BLaER1 (cell line): ENCODE results near the gene SLC8A3.

ENCODE experiments used
- H3K27ac ChIP-seq: shearing (Covaris generic); formaldehyde crosslinking; 2 replicates; pipeline ENCODE4 v1.8.1; 2022
- H3K27me3 ChIP-seq: shearing (Covaris generic); formaldehyde crosslinking; 2 replicates; pipeline ENCODE4 v1.8.1; 2022
- H3K36me3 ChIP-seq: shearing (Covaris generic); formaldehyde crosslinking; 2 replicates; pipeline ENCODE4 v1.8.1; 2022
- H3K4me1 ChIP-seq: shearing (Covaris generic); formaldehyde crosslinking; 2 replicates; pipeline ENCODE4 v1.8.1; 2022
- H3K4me2 ChIP-seq: shearing (Covaris generic); formaldehyde crosslinking; 2 replicates; pipeline ENCODE4 v1.8.1; 2022
- H3K4me3 ChIP-seq: shearing (Covaris generic); formaldehyde crosslinking; 2 replicates; pipeline ENCODE4 v1.8.1; 2022
- H3K9ac ChIP-seq: shearing (Covaris generic); formaldehyde crosslinking; 2 replicates; pipeline ENCODE4 v1.8.1; 2022
- H3K9me3 ChIP-seq: shearing (Covaris generic); formaldehyde crosslinking; 2 replicates; pipeline ENCODE4 v1.8.1; 2022
- H4K20me1 ChIP-seq: shearing (Covaris generic); formaldehyde crosslinking; 2 replicates; pipeline ENCODE4 v1.8.1; 2022
- Cebpa-rat ChIP-seq: shearing (Covaris generic); IDR thresholded peaks from 2 replicates; pipeline ENCODE4 v1.8.1; 2022

SLC8A3 gene

DNA sequence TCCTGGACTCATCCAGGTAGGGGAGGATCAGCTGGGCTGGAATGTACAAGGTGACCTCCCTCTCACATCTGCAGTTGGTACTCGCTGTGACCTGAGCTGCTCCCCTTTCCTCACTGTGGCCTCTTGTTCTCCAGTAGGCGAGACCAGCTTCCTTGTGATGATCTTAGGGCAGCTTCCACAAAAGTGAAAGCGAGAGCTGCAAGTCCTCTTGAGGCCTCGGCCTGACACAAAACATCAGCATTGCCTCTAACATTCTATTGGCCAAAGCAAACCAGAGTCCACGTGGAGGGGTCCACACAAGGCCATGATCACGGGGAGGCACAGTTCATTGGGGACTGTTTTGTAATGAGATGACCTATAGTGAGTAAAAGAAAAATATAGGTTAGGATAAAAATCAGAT, 182.1 kb downstream of the SLC8A3 start:
- Histone ChIP-seq H3K4me3 (no peak overlapping the region), H3K27me3 (no peaks in the 10 kb centered on the region), H3K9ac (no peak overlapping the region), H4K20me1 (no peaks in the 10 kb centered on the region), H3K4me1 (peaks cover 48% of the 10 kb centered on the region), H3K9me3 (no peaks in the 10 kb centered on the region), H3K4me2 (peak overlapping the region; percentile 27), H3K36me3 (no peaks in the 10 kb centered on the region), H3K27ac (peak overlapping the region; percentile 3; the same call in 1 of the 2 replicates)
- TF ChIP-seq Cebpa-rat: no peak

- H3K4me3 ChIP-seq: no peak overlapping the region
- TF ChIP-seq Cebpa-rat: no peak
- no peaks in the 10 kb centered on the region for H3K36me3 ChIP-seq
- H3K4me1 ChIP-seq: peaks cover 52% of the 10 kb centered on the region
- H4K20me1 ChIP-seq: no peaks in the 10 kb centered on the region
- H3K9me3 ChIP-seq: no peaks in the 10 kb centered on the region
- H3K4me2 ChIP-seq: no peak overlapping the region
- no peaks in the 10 kb centered on the region for H3K27me3 ChIP-seq
- no peak overlapping the region for H3K27ac ChIP-seq
- no peak overlapping the region for H3K9ac ChIP-seq
Observed at GRCh38 chr14:70005281-70005805, 183.4 kb downstream of the SLC8A3 start.

- Histone ChIP-seq H3K9me3 (no peaks in the 10 kb centered on the region), H3K27ac (no peak overlapping the region), H3K9ac (no peak overlapping the region), H3K4me2 (no peak overlapping the region), H3K36me3 (no peaks in the 10 kb centered on the region), H3K27me3 (no peaks in the 10 kb centered on the region), H3K4me3 (no peak overlapping the region), H4K20me1 (no peaks in the 10 kb centered on the region), H3K4me1 (peaks cover 52% of the 10 kb centered on the region)
- no peak for TF ChIP-seq Cebpa-rat
Observed at GRCh38 chr14:70004791-70005190, 184.0 kb downstream of the SLC8A3 start.

GRCh38 chr14:70002589-70003346, 186.0 kb downstream of the SLC8A3 start:
- no peak overlapping the region for H3K9ac ChIP-seq
- peaks cover 38% of the 10 kb centered on the region for H3K4me1 ChIP-seq
- no peak for TF ChIP-seq Cebpa-rat
- no peak overlapping the region for H3K4me3 ChIP-seq
- no peaks in the 10 kb centered on the region for H3K27me3 ChIP-seq
- H3K9me3 ChIP-seq: no peaks in the 10 kb centered on the region
- H3K4me2 ChIP-seq: no peak overlapping the region
- no peak overlapping the region for H3K27ac ChIP-seq
- H4K20me1 ChIP-seq: no peaks in the 10 kb centered on the region
- no peaks in the 10 kb centered on the region for H3K36me3 ChIP-seq

GRCh38 chr14:70000601-70001000, 188.2 kb downstream of the SLC8A3 start:
- Histone ChIP-seq H4K20me1 (no peaks in the 10 kb centered on the region), H3K4me3 (no peak overlapping the region), H3K4me1 (peaks cover 23% of the 10 kb centered on the region), H3K9ac (no peak overlapping the region), H3K27ac (no peak overlapping the region), H3K36me3 (no peaks in the 10 kb centered on the region), H3K9me3 (no peaks in the 10 kb centered on the region), H3K4me2 (peak overlapping the region; percentile 74), H3K27me3 (no peaks in the 10 kb centered on the region)
- TF ChIP-seq Cebpa-rat: no peak

GRCh38 chr14:69999261-69999674, 189.5 kb downstream of the SLC8A3 start:
- H3K4me3 ChIP-seq: no peak overlapping the region
- no peak for TF ChIP-seq Cebpa-rat
- H3K9me3 ChIP-seq: no peaks in the 10 kb centered on the region
- no peaks in the 10 kb centered on the region for H3K27me3 ChIP-seq
- H3K27ac ChIP-seq: no peak overlapping the region
- no peaks in the 10 kb centered on the region for H3K36me3 ChIP-seq
- no peak overlapping the region for H3K9ac ChIP-seq
- no peaks in the 10 kb centered on the region for H4K20me1 ChIP-seq
- no peak overlapping the region for H3K4me2 ChIP-seq
- peaks cover 23% of the 10 kb centered on the region for H3K4me1 ChIP-seq

DNA sequence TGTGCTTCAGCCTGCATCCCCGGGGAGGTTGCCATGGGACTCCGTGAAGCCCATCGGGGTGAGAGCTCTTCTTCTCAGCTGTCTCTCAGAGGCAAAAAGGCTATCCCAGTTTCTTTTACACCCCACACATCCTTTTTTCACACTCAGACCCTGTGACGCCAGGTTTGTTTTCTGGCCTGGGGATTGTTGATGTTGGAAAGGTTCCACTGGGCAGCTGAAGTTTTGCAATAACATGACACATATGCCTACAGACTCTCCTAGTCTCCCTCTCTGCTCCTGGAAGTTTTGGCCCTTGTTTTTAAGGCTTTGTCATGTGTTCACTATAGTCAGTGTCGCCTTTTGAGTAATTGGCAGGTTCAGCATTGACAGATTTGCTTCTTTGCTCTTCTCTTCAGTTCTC, 190.9 kb downstream of the SLC8A3 start:
- peaks cover 23% of the 10 kb centered on the region for H3K4me1 ChIP-seq
- H3K36me3 ChIP-seq: no peaks in the 10 kb centered on the region
- H3K4me3 ChIP-seq: no peak overlapping the region
- H3K9ac ChIP-seq: no peak overlapping the region
- TF ChIP-seq Cebpa-rat: no peak
- no peak overlapping the region for H3K4me2 ChIP-seq
- H3K27ac ChIP-seq: no peak overlapping the region
- H4K20me1 ChIP-seq: no peaks in the 10 kb centered on the region
- H3K9me3 ChIP-seq: no peaks in the 10 kb centered on the region
- H3K27me3 ChIP-seq: no peaks in the 10 kb centered on the region

- H4K20me1 ChIP-seq: no peaks in the 10 kb centered on the region
- no peak overlapping the region for H3K27ac ChIP-seq
- peaks cover 19% of the 10 kb centered on the region for H3K4me1 ChIP-seq
- H3K36me3 ChIP-seq: no peaks in the 10 kb centered on the region
- no peak for TF ChIP-seq Cebpa-rat
- no peak overlapping the region for H3K4me2 ChIP-seq
- H3K9me3 ChIP-seq: no peaks in the 10 kb centered on the region
- H3K4me3 ChIP-seq: no peak overlapping the region
- no peak overlapping the region for H3K9ac ChIP-seq
- H3K27me3 ChIP-seq: no peaks in the 10 kb centered on the region
Observed at GRCh38 chr14:69996216-69996615, 192.5 kb downstream of the SLC8A3 start.
